SU-DHL-6 (cell line): Measurements from ENCODE around the gene OR6C70.

Source experiments
- CTCF ChIP-seq: fragments of 200-600 bp; sonication (generic); IDR thresholded peaks from one replicate; pipeline ENCODE4 v1.5.1; 2017; ENCODE audit warnings: antibody characterized with exemption, mild to moderate bottlenecking, low read length, moderate library complexity; ENCODE audit not compliant: insufficient read depth, poor library complexity, severe bottlenecking
- EZH2phosphoT487 ChIP-seq: fragments of 200-600 bp; sonication (generic), shearing (Covaris generic); conservative IDR thresholded peaks from 2 replicates; pipeline ENCODE4 v1.6.1; 2018; ENCODE audit warnings: mild to moderate bottlenecking, antibody characterized with exemption, low read length, moderate library complexity, mixed read lengths

GRCh38 chr12:55425954-55426353 is 44.0 kb downstream of the OR6C70 start, which contains the start of gene OR6C76:
- TF ChIP-seq EZH2phosphoT487 (no peak), CTCF (no peak)
